ENCODE measurements around the gene CILP.

GRCh38 chr15:65196637-65197336, 14.5 kb downstream of the CILP start:
- TF ChIP-seq, protein P1, sequence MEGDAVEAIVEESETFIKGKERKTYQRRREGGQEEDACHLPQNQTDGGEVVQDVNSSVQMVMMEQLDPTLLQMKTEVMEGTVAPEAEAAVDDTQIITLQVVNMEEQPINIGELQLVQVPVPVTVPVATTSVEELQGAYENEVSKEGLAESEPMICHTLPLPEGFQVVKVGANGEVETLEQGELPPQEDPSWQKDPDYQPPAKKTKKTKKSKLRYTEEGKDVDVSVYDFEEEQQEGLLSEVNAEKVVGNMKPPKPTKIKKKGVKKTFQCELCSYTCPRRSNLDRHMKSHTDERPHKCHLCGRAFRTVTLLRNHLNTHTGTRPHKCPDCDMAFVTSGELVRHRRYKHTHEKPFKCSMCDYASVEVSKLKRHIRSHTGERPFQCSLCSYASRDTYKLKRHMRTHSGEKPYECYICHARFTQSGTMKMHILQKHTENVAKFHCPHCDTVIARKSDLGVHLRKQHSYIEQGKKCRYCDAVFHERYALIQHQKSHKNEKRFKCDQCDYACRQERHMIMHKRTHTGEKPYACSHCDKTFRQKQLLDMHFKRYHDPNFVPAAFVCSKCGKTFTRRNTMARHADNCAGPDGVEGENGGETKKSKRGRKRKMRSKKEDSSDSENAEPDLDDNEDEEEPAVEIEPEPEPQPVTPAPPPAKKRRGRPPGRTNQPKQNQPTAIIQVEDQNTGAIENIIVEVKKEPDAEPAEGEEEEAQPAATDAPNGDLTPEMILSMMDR (IDR thresholded peaks at IDR 0.05): no peak
- TF ChIP-seq POLR2A (IDR thresholded peaks at IDR 0.05): no peak
